Caco-2 (cell line): ENCODE measurements around the gene TEKT3. TPM values are rescaled to one million over a fixed set of nuclear protein-coding genes. Genes with fewer than 3 reads are reported as not detected.

ENCODE experiments used
- BruUV-seq: library from RNA; stranded (reverse); fragments of 400-500 nt; replicated peaks from 2 replicates; lab custom pipeline; 2021; lab: Mats Ljungman, UMichigan
- CTCF ChIA-PET: fragments of 300-600 bp; sonication (Branson Sonifier 250); formaldehyde crosslinking; loops from one replicate; lab custom pipeline; 2022; ENCODE audit warnings: antibody characterized with exemption; lab: Charles Lee
- POLR2A ChIA-PET: fragments of 300-600 bp; sonication (Branson Sonifier 250); formaldehyde crosslinking; loops from one replicate; lab custom pipeline; 2022; ENCODE audit warnings: antibody characterized with exemption; lab: Charles Lee
- DNase-seq, 2 experiments: peaks; one replicate each; pipeline versions ENCODE4 v3.0.0 to v3.0.0-alpha.2; 2020 to 2022
- H3K27me3 ChIP-seq: replicated peaks from 2 replicates; pipeline ENCODE4 v1.6.0; 2011; ENCODE audit warnings: low read length; ENCODE audit not compliant: control insufficient read depth, insufficient read depth
- H3K36me3 ChIP-seq: 2 replicates; pipeline ENCODE4 v1.5.1; 2011; ENCODE audit warnings: low read length; ENCODE audit not compliant: control insufficient read depth, insufficient read depth
- H3K4me1 ChIP-seq: fragments of 250-450 bp; sonication (Bioruptor Pico); 2 replicates; pipeline ENCODE4 v1.5.1; 2020; ENCODE audit warnings: mild to moderate bottlenecking
- H3K4me3 ChIP-seq: 2 replicates; pipeline ENCODE4 v1.5.1; 2011; ENCODE audit warnings: low read depth, mild to moderate bottlenecking, control low read depth, low read length
- H3K9me3 ChIP-seq: fragments of 250-450 bp; sonication (Bioruptor Pico); 2 replicates; pipeline ENCODE4 v1.5.1; 2020; ENCODE audit warnings: mild to moderate bottlenecking, moderate library complexity
- H3K27ac Mint-ChIP-seq: one replicate; pipeline ENCODE4 v1.8.0; 2022; ENCODE audit warnings: mixed read lengths; ENCODE audit not compliant: unreplicated experiment
- H3K27me3 Mint-ChIP-seq: one replicate; pipeline ENCODE4 v1.8.0; 2022; ENCODE audit warnings: mixed read lengths; ENCODE audit not compliant: insufficient read depth, unreplicated experiment
- H3K36me3 Mint-ChIP-seq: one replicate; pipeline ENCODE4 v1.8.0; 2022; ENCODE audit warnings: mild to moderate bottlenecking, mixed read lengths; ENCODE audit not compliant: insufficient read depth, unreplicated experiment
- H3K4me1 Mint-ChIP-seq: one replicate; pipeline ENCODE4 v1.8.0; 2022; ENCODE audit warnings: low read depth, mixed read lengths; ENCODE audit not compliant: unreplicated experiment
- H3K4me3 Mint-ChIP-seq: one replicate; pipeline ENCODE4 v1.8.0; 2022; ENCODE audit warnings: mild to moderate bottlenecking, moderate library complexity, mixed read lengths; ENCODE audit not compliant: unreplicated experiment
- H3K9me3 Mint-ChIP-seq: one replicate; pipeline ENCODE4 v1.8.0; 2022; ENCODE audit warnings: mixed read lengths; ENCODE audit not compliant: unreplicated experiment
- intact Hi-C: fragments of 100-400 bp; cut with micrococcal nuclease; formaldehyde crosslinking; loops from one replicate; pipeline ENCODE4 v1.10.0; 2022; ENCODE audit not compliant: unreplicated experiment
- total RNA-seq: library from RNA; stranded (reverse); gene quantifications from 2 replicates; pipeline ENCODE4 v1.2.3, GENCODE V29; 2022
- TF ChIP-seq, protein P1 (sequence below), 2 experiments: fragments of 200-600 bp in 1 of 2; IDR thresholded peaks; 1 replicate in 1 of 2; 2 replicates in 1 of 2; pipeline versions ENCODE4 v1.5.1 to v1.8.0; 2011 to 2022; ENCODE audit warnings: antibody characterized with exemption in 1 of 2, control low read depth in 1 of 2, inconsistent platforms in 1 of 2, low read depth in 1 of 2, low read length in 1 of 2, mild to moderate bottlenecking in 1 of 2, moderate library complexity in 1 of 2; ENCODE audit not compliant: insufficient read depth in 1 of 2, severe bottlenecking in 1 of 2, unreplicated experiment in 1 of 2

The TEKT3 gene
- total RNA-seq, 1 experiment from 2014 or later: 0.43 TPM

DNA sequence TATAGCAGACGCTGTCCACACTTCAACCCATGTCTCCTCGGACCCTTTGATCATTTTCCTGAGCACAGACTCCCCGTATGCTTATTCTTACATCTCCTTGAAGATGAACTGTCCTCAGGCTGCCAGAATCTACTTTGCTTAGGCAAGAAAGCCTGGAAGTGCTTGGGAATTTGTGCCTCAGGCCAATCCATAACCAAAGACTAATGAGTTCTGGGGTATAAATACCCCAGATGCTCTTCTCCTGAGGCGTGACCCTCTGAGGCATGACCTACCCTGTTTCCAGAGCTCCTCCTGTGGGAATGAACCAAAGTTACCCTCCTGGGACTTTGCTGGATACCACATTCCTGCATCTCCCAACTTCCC, 10.1 kb upstream of the TEKT3 start:
- TF ChIP-seq, protein P1, sequence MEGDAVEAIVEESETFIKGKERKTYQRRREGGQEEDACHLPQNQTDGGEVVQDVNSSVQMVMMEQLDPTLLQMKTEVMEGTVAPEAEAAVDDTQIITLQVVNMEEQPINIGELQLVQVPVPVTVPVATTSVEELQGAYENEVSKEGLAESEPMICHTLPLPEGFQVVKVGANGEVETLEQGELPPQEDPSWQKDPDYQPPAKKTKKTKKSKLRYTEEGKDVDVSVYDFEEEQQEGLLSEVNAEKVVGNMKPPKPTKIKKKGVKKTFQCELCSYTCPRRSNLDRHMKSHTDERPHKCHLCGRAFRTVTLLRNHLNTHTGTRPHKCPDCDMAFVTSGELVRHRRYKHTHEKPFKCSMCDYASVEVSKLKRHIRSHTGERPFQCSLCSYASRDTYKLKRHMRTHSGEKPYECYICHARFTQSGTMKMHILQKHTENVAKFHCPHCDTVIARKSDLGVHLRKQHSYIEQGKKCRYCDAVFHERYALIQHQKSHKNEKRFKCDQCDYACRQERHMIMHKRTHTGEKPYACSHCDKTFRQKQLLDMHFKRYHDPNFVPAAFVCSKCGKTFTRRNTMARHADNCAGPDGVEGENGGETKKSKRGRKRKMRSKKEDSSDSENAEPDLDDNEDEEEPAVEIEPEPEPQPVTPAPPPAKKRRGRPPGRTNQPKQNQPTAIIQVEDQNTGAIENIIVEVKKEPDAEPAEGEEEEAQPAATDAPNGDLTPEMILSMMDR (IDR thresholded peaks at IDR 0.05; ENCODE audit: insufficient read depth in 1 of 2, low read depth in 1 of 2, low read length in 1 of 2, severe bottlenecking in 1 of 2, unreplicated experiment in 1 of 2): no peak
- intact Hi-C loops: no loop called here
- H3K36me3 ChIP-seq: no peaks in the 10 kb centered on the region
- no TSS peak for BruUV-seq
- peaks cover 14% of the 10 kb centered on the region for H3K4me1 Mint-ChIP-seq
- H3K4me3 ChIP-seq: no peak overlapping the region
- no peaks in the 10 kb centered on the region for H3K4me1 ChIP-seq
- POLR2A ChIA-PET: no interaction called here
- H3K36me3 Mint-ChIP-seq: no peaks in the 10 kb centered on the region
- H3K4me3 Mint-ChIP-seq: no peak overlapping the region
- DNase-seq: no peak
- CTCF ChIA-PET: no interaction called here
- H3K27me3 ChIP-seq: no peaks in the 10 kb centered on the region
- no peaks in the 10 kb centered on the region for H3K9me3 ChIP-seq
- peaks cover 9% of the 10 kb centered on the region for H3K9me3 Mint-ChIP-seq
- H3K27ac Mint-ChIP-seq: no peak overlapping the region
- no peaks in the 10 kb centered on the region for H3K27me3 Mint-ChIP-seq

DNA sequence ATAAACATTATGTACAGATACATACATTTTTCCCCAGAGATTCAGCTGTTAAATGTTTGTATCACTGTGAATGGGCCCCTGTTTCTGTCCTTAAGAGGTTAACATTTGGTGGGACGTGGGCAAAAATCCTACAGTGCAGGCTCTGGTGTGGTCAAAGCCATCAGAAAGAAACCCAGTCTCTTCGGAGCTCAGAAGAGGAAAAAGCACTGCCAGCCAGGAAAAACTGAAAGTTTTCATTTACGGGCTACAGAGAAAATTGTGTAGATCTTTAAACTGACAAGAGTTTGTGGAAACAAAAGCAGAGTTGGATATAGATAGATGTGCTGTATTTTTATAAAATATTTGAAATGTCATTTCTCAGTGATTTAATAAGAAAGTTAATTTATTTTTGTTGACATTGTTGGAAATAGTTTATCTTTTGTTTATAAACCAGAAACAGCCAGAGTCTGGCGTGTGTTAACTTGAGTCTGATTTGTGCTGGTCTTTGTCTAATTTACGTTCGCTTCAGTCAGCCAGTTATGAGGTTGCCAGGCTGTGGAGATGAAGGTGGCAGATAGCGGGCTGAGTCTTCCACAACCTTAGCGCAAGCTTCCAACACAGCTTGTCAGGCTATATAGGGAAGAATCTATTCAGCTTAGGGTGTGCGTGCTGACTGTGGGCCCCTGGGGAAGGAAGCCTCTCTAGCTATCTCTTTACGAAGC, 9.5 kb upstream of the TEKT3 start:
- DNase-seq: no peak
- H3K27ac Mint-ChIP-seq: no peak overlapping the region

GRCh38 chr17:15349119-15349518, 7.7 kb upstream of the TEKT3 start:
- H3K4me3 ChIP-seq: no peak overlapping the region
- POLR2A ChIA-PET: no interaction called here
- peaks cover 3% of the 10 kb centered on the region for H3K27me3 Mint-ChIP-seq
- H3K27me3 ChIP-seq: no peaks in the 10 kb centered on the region
- no peak overlapping the region for H3K4me3 Mint-ChIP-seq
- BruUV-seq: no TSS peak
- no peak for DNase-seq
- CTCF ChIA-PET: no interaction called here
- H3K36me3 Mint-ChIP-seq: no peaks in the 10 kb centered on the region
- H3K27ac Mint-ChIP-seq: no peak overlapping the region
- no peaks in the 10 kb centered on the region for H3K36me3 ChIP-seq
- TF ChIP-seq, protein P1 (IDR thresholded peaks at IDR 0.05; ENCODE audit: insufficient read depth in 1 of 2, low read depth in 1 of 2, low read length in 1 of 2, severe bottlenecking in 1 of 2, unreplicated experiment in 1 of 2): no peak
- no peaks in the 10 kb centered on the region for H3K9me3 Mint-ChIP-seq
- no peaks in the 10 kb centered on the region for H3K9me3 ChIP-seq
- H3K4me1 Mint-ChIP-seq: peaks cover 10% of the 10 kb centered on the region
- intact Hi-C loops: no loop called here
- no peaks in the 10 kb centered on the region for H3K4me1 ChIP-seq

More for the DNA sequence above, 9.5 kb upstream of the TEKT3 start:
- Histone ChIP-seq H3K9me3 (no peaks in the 10 kb centered on the region), H3K4me1 (no peaks in the 10 kb centered on the region), H3K36me3 (no peaks in the 10 kb centered on the region), H3K27me3 (no peaks in the 10 kb centered on the region), H3K4me3 (no peak overlapping the region)
- no peaks in the 10 kb centered on the region for H3K27me3 Mint-ChIP-seq
- intact Hi-C loops: no loop called here
- no peak overlapping the region for H3K4me3 Mint-ChIP-seq
- H3K4me1 Mint-ChIP-seq: peaks cover 14% of the 10 kb centered on the region
- ChIA-PET POLR2A (no interaction called here), CTCF (no interaction called here)
- TF ChIP-seq, protein P1 (IDR thresholded peaks at IDR 0.05; ENCODE audit: insufficient read depth in 1 of 2, low read depth in 1 of 2, low read length in 1 of 2, severe bottlenecking in 1 of 2, unreplicated experiment in 1 of 2): no peak
- H3K36me3 Mint-ChIP-seq: no peaks in the 10 kb centered on the region
- BruUV-seq: no TSS peak
- H3K9me3 Mint-ChIP-seq: peaks cover 6% of the 10 kb centered on the region
